Esophagus muscularis mucosa (tissue), 4 donors: Measurements from ENCODE around the gene KIF21B. TPM values are rescaled to one million over a fixed set of nuclear protein-coding genes. Genes with fewer than 3 reads are reported as not detected.
A peak's percentile ranks its signal among the peaks of the same experiment; 100 is the strongest.

Experiments used
- DNase-seq: peaks from one replicate; pipeline ENCODE4 v3.0.0-alpha.2; 2017; ENCODE audit errors: extremely low spot score
- H3K27ac ChIP-seq, 4 donors: fragments of 200-600 bp; sonication (generic); replicated peaks in 1 of 4; 1 replicate in 3 of 4; 2 replicates in 1 of 4; pipeline ENCODE4 v1.5.1; 2016 to 2019; ENCODE audit warnings: mild to moderate bottlenecking in 1 of 4
- H3K27me3 ChIP-seq, 4 donors: fragments of 200-600 bp; sonication (generic); one replicate each; pipeline versions ENCODE4 v1.5.1 to v1.6.0; 2016 to 2019
- H3K36me3 ChIP-seq, 4 donors: fragments of 200-600 bp; sonication (generic); one replicate each; pipeline ENCODE4 v1.5.1; 2016 to 2019
- H3K4me1 ChIP-seq, 4 donors: fragments of 200-600 bp; sonication (generic); one replicate each; pipeline ENCODE4 v1.5.1; 2016 to 2019
- H3K4me3 ChIP-seq, 4 donors: fragments of 200-600 bp; sonication (generic); 1 replicate in 2 of 4; 2 replicates in 2 of 4; pipeline ENCODE4 v1.5.1; 2016 to 2019; ENCODE audit warnings: mild to moderate bottlenecking in 4 of 4, moderate library complexity in 1 of 4
- H3K9me3 ChIP-seq, 4 donors: fragments of 200-600 bp; sonication (generic); 1 replicate in 3 of 4; 2 replicates in 1 of 4; pipeline ENCODE4 v1.5.1; 2016 to 2019
- CTCF ChIP-seq, 3 experiments: fragments of 200-600 bp in 2 of 3; fragments of 450-650 bp in 1 of 3; sonication (generic) in 2 of 3; IDR thresholded peaks; one replicate each; pipeline ENCODE4 v1.5.1; 2017 to 2019; ENCODE audit warnings: antibody characterized with exemption in 3 of 3, mild to moderate bottlenecking in 2 of 3, moderate library complexity in 1 of 3
- EP300 ChIP-seq: sonication (generic); formaldehyde crosslinking; IDR thresholded peaks from one replicate; pipeline ENCODE4 v1.6.1; 2017; ENCODE audit warnings: antibody characterized with exemption
- POLR2A ChIP-seq: fragments of 450-650 bp; IDR thresholded peaks from one replicate; pipeline ENCODE4 v1.6.1; 2017; ENCODE audit warnings: antibody characterized with exemption, moderate library complexity, mild to moderate bottlenecking, low read depth
- POLR2AphosphoS5 ChIP-seq, 2 donors: sonication (generic); formaldehyde crosslinking; IDR thresholded peaks; one replicate each; pipeline ENCODE4 v1.6.1; 2017; ENCODE audit warnings: antibody characterized with exemption in 2 of 2
- WGBS: methylation state at CpG from one replicate; pipeline ENCODE4 v1.1.5; 2018; 5-methylcytosine and 5-hydroxymethylcytosine counted together
- intact Hi-C: fragments of 100-400 bp; cut with DNase I; formaldehyde crosslinking; loops from one replicate; pipeline ENCODE4 v1.15.1; 2023
- total RNA-seq, 4 donors: library from RNA; depleted of rRNA; stranded (reverse); fragments of >200 nt; gene quantifications; one replicate each; pipeline versions ENCODE4 v1.1.0 to v1.2.1, GENCODE V29; 2016

Gene KIF21B
- total RNA-seq, result 1 to 10 TPM; 1.6 to 2.5 (median 1.9) TPM

GRCh38 chr1:201023517-201023902, at the start of gene KIF21B:
Gene KIF21B, minus strand, starts transcription at chr1:201023714. Its CDS starts 331 bp downstream, at chr1:201023383.
- Histone ChIP-seq H3K9me3 (no peaks in the 10 kb centered on the region), H3K4me3 (peak within 1 kb of the TSS; percentile 63 to 77 (median 64)), H3K36me3 (no peaks in the 10 kb centered on the region), H3K27me3 (peaks cover 0 to 10% (median 0%) of the 10 kb centered on the region in 4 donors), H3K4me1 (peaks cover 34 to 69% (median 66%) of the 10 kb centered on the region in 4 donors), H3K27ac (peak within 1 kb of the TSS; percentile 39 to 62 (median 52))
- intact Hi-C loops, result no loop called here
- WGBS, result 9% methylated on average over 7 of the region's 53 CpGs
- TF ChIP-seq EP300, result no peak
- no peak for TF ChIP-seq POLR2AphosphoS5 (IDR thresholded peaks at IDR 0.05)
- TF ChIP-seq POLR2A, result no peak
- TF ChIP-seq CTCF (IDR thresholded peaks at IDR 0.05), result no peak
- peak; percentile 94 for DNase-seq

GRCh38 chr1:201072922-201073321, 49.4 kb upstream of the KIF21B start:
- no peaks in the 10 kb centered on the region for H3K27me3 ChIP-seq
- H3K4me1 ChIP-seq, result no peaks in the 10 kb centered on the region
- no peaks in the 10 kb centered on the region for H3K9me3 ChIP-seq
- no peak overlapping the region for H3K27ac ChIP-seq
- no peaks in the 10 kb centered on the region for H3K36me3 ChIP-seq
- 85% methylated on average over 5 of the region's 6 CpGs for WGBS
- intact Hi-C loops, result no loop called here
- H3K4me3 ChIP-seq, result no peak overlapping the region
- DNase-seq, result no peak
- TF ChIP-seq CTCF (IDR thresholded peaks at IDR 0.05) (no peak), POLR2A (no peak), POLR2AphosphoS5 (IDR thresholded peaks at IDR 0.05) (no peak), EP300 (no peak)

- WGBS, result 84% methylated on average over 5 of the region's 5 CpGs
- no peak for DNase-seq
- intact Hi-C loops, result no loop called here
- Histone ChIP-seq H3K4me3 (no peak overlapping the region), H3K27ac (no peak overlapping the region), H3K9me3 (no peaks in the 10 kb centered on the region), H3K27me3 (peaks cover 0 to 1% (median 0%) of the 10 kb centered on the region in 4 donors), H3K36me3 (no peaks in the 10 kb centered on the region), H3K4me1 (no peaks in the 10 kb centered on the region)
- TF ChIP-seq POLR2A, result no peak
- no peak for TF ChIP-seq POLR2AphosphoS5 (IDR thresholded peaks at IDR 0.05)
- TF ChIP-seq CTCF (IDR thresholded peaks at IDR 0.05), result no peak
- TF ChIP-seq EP300, result no peak
These were observed 48.6 kb upstream of the KIF21B start for GRCh38 chr1:201072149-201072548.

- WGBS, result 97% methylated on average over 3 of the region's 3 CpGs
- TF ChIP-seq POLR2A, result no peak
- TF ChIP-seq EP300, result no peak
- no peak for TF ChIP-seq CTCF (IDR thresholded peaks at IDR 0.05)
- no peak for TF ChIP-seq POLR2AphosphoS5 (IDR thresholded peaks at IDR 0.05)
- intact Hi-C loops, result no loop called here
These were observed 46.1 kb upstream of the KIF21B start for GRCh38 chr1:201069636-201070035.

GRCh38 chr1:201068976-201069375, 45.5 kb upstream of the KIF21B start:
- H3K36me3 ChIP-seq, result no peaks in the 10 kb centered on the region
- H3K4me3 ChIP-seq, result no peak overlapping the region
- no peaks in the 10 kb centered on the region for H3K4me1 ChIP-seq
- no peak for TF ChIP-seq POLR2AphosphoS5 (IDR thresholded peaks at IDR 0.05)
- TF ChIP-seq CTCF (IDR thresholded peaks at IDR 0.05), result no peak
- TF ChIP-seq POLR2A, result no peak
- no peak for TF ChIP-seq EP300
- intact Hi-C loops, result no loop called here
- peaks cover 0 to 12% (median 0%) of the 10 kb centered on the region in 4 donors for H3K27me3 ChIP-seq
- DNase-seq, result no peak
- H3K27ac ChIP-seq, result no peak overlapping the region
- H3K9me3 ChIP-seq, result no peaks in the 10 kb centered on the region
- 80% methylated on average over 4 of the region's 4 CpGs for WGBS

More at GRCh38 chr1:201069636-201070035, 46.1 kb upstream of the KIF21B start:
- Histone ChIP-seq H3K27me3 (peaks cover 0 to 12% (median 0%) of the 10 kb centered on the region in 4 donors), H3K36me3 (no peaks in the 10 kb centered on the region), H3K4me1 (no peaks in the 10 kb centered on the region), H3K9me3 (no peaks in the 10 kb centered on the region), H3K4me3 (no peak overlapping the region), H3K27ac (no peak overlapping the region)
- no peak for DNase-seq
